GM12878 (cell line): ENCODE measurements around the gene CTSW. TPM values are rescaled to one million over a fixed set of nuclear protein-coding genes. Genes with fewer than 3 reads are reported as not detected.

Source experiments
- BHLHE40 ChIP-seq, 2 experiments: fragments of 450-650 bp in 1 of 2; IDR thresholded peaks; 2 replicates each; pipeline ENCODE4 v1.6.1; 2011 to 2017; ENCODE audit warnings: low read depth in 2 of 2, borderline replicate concordance in 1 of 2, improper control_type of control experiment in 1 of 2, low read length in 1 of 2, mild to moderate bottlenecking in 1 of 2
- CBFB ChIP-seq: IDR thresholded peaks from 2 replicates; pipeline ENCODE4 v1.6.1; 2016; ENCODE audit warnings: antibody characterized with exemption, low read depth
- EGR1 ChIP-seq, 2 experiments: IDR thresholded peaks; 1 replicate in 1 of 2; 2 replicates in 1 of 2; pipeline ENCODE4 v1.6.1; 2011 to 2012; ENCODE audit warnings: low read depth in 2 of 2, low read length in 2 of 2, borderline replicate concordance in 1 of 2, mild to moderate bottlenecking in 1 of 2, moderate library complexity in 1 of 2
- EP300 ChIP-seq, 2 experiments: fragments of 150-350 bp in 1 of 2; IDR thresholded peaks; 2 replicates each; pipeline ENCODE4 v1.6.1; 2011 to 2012; ENCODE audit warnings: low read depth in 2 of 2, low read length in 2 of 2, borderline replicate concordance in 1 of 2, improper control_type of control experiment in 1 of 2, inconsistent platforms in 1 of 2; ENCODE audit not compliant: control insufficient read depth in 1 of 2
- POLR2A ChIP-seq: IDR thresholded peaks from 2 replicates; pipeline ENCODE4 v1.6.1; 2011; ENCODE audit warnings: low read depth, mild to moderate bottlenecking, low read length
- POLR2AphosphoS5 ChIP-seq: IDR thresholded peaks from 2 replicates; pipeline ENCODE4 v1.6.1; 2011; ENCODE audit warnings: mild to moderate bottlenecking, low read length, inconsistent platforms
- POU2F2 ChIP-seq: IDR thresholded peaks from 3 replicates; pipeline ENCODE4 v1.6.1; 2011; ENCODE audit warnings: low read depth, mild to moderate bottlenecking, low read length, borderline replicate concordance
- PRDM15 ChIP-seq: fragments of 450-650 bp; formaldehyde crosslinking; IDR thresholded peaks from 2 replicates; pipeline ENCODE4 v1.4.0; 2020; ENCODE audit warnings: mild to moderate bottlenecking, moderate library complexity
- RAD51 ChIP-seq: fragments of 450-650 bp; IDR thresholded peaks from 2 replicates; pipeline ENCODE4 v1.6.1; 2016; ENCODE audit warnings: moderate library complexity, mild to moderate bottlenecking, inconsistent platforms
- RBBP5 ChIP-seq: fragments of 200-600 bp; sonication (generic); conservative IDR thresholded peaks from 2 replicates; pipeline ENCODE4 v1.6.1; 2016
- RFX5 ChIP-seq: IDR thresholded peaks from 2 replicates; pipeline ENCODE4 v1.6.1; 2011; ENCODE audit warnings: low read depth, low read length, improper control_type of control experiment
- SIX5 ChIP-seq: IDR thresholded peaks from 2 replicates; pipeline ENCODE4 v1.6.1; 2011; ENCODE audit warnings: mild to moderate bottlenecking, low read depth, low read length, moderate library complexity; ENCODE audit not compliant: severe bottlenecking
- SMC3 ChIP-seq: IDR thresholded peaks from 2 replicates; pipeline ENCODE4 v1.6.1; 2011; ENCODE audit warnings: low read length, improper control_type of control experiment, borderline replicate concordance
- SUPT20H ChIP-seq: IDR thresholded peaks from 2 replicates; pipeline ENCODE4 v1.6.1; 2011; ENCODE audit warnings: low read depth, mild to moderate bottlenecking, low read length, moderate library complexity, borderline replicate concordance; ENCODE audit not compliant: control insufficient read depth
- ZNF592 ChIP-seq: fragments of 450-650 bp; IDR thresholded peaks from 2 replicates; pipeline ENCODE4 v1.6.1; 2017; ENCODE audit warnings: mild to moderate bottlenecking, moderate library complexity
- polyA plus RNA-seq, 11 experiments: library from polyadenylated mRNA; depleted of rRNA in 4 of 11; unstranded in 6 of 11; stranded (reverse) in 5 of 11; fragments of >200 nt; fragmentation: Nextera tagmentation in 4 of 11; fragmentation: Illumina TruSeq in 1 of 11; extraction: Ambion mirVana in 4 of 11; extraction: Trizol in 1 of 11; gene quantifications; 1 replicate in 1 of 11; 2 replicates in 10 of 11; pipeline versions ENCODE4 v1.2.1 to v1.2.3, GENCODE V29; 2011 to 2016; ENCODE audit warnings: inconsistent platforms in 2 of 11, missing spikeins in 2 of 11, low read depth in 1 of 11
- total RNA-seq, 4 experiments: library from RNA; depleted of rRNA in 3 of 4; stranded (reverse); fragments of >200 nt in 3 of 4; fragmentation: Illumina TruSeq in 1 of 4; extraction: Trizol in 1 of 4; gene quantifications; 2 replicates each; pipeline versions ENCODE4 v1.2.1 to v1.2.3, GENCODE V29; 2013 to 2021
- TF ChIP-seq, protein P1 (sequence below): fragments of 450-650 bp; IDR thresholded peaks from 2 replicates; pipeline ENCODE4 v1.6.1; 2016; ENCODE audit warnings: mild to moderate bottlenecking, moderate library complexity, borderline replicate concordance

Gene CTSW
- total and polyA plus RNA-seq, 10 of the 15 experiments (the other 5 are each of a cell fraction or from before 2014, with no cell fraction given): 0.53 to 12.0 (median 1.7) TPM

GRCh38 chr11:65868076-65868667, 11.5 kb upstream of the CTSW start (continued):
- TF ChIP-seq EGR1 (IDR thresholded peaks at IDR 0.05; ENCODE audit: borderline replicate concordance in 1 of 2, low read depth in 2 of 2, low read length in 2 of 2) (no peak), POLR2AphosphoS5 (0 out of 2 replicates have a peak, but pooled peaks have one; percentile 25), RBBP5 (no peak), BHLHE40 (IDR thresholded peaks at IDR 0.05; ENCODE audit: borderline replicate concordance in 1 of 2, low read depth in 2 of 2, low read length in 1 of 2) (no peak), SIX5 (peak; percentile 80), PRDM15 (CRISPR knock-in tag) (no peak), SMC3 (no peak), EP300 (IDR thresholded peaks at IDR 0.05; ENCODE audit: borderline replicate concordance in 1 of 2, control insufficient read depth in 1 of 2, low read depth in 2 of 2, low read length in 2 of 2) (no peak), POU2F2 (no peak), SUPT20H (no peak), RFX5 (no peak), RAD51 (no peak), ZNF592 (no peak), CBFB (no peak), POLR2A (peak; percentile 82)
- TF ChIP-seq, protein P1, sequence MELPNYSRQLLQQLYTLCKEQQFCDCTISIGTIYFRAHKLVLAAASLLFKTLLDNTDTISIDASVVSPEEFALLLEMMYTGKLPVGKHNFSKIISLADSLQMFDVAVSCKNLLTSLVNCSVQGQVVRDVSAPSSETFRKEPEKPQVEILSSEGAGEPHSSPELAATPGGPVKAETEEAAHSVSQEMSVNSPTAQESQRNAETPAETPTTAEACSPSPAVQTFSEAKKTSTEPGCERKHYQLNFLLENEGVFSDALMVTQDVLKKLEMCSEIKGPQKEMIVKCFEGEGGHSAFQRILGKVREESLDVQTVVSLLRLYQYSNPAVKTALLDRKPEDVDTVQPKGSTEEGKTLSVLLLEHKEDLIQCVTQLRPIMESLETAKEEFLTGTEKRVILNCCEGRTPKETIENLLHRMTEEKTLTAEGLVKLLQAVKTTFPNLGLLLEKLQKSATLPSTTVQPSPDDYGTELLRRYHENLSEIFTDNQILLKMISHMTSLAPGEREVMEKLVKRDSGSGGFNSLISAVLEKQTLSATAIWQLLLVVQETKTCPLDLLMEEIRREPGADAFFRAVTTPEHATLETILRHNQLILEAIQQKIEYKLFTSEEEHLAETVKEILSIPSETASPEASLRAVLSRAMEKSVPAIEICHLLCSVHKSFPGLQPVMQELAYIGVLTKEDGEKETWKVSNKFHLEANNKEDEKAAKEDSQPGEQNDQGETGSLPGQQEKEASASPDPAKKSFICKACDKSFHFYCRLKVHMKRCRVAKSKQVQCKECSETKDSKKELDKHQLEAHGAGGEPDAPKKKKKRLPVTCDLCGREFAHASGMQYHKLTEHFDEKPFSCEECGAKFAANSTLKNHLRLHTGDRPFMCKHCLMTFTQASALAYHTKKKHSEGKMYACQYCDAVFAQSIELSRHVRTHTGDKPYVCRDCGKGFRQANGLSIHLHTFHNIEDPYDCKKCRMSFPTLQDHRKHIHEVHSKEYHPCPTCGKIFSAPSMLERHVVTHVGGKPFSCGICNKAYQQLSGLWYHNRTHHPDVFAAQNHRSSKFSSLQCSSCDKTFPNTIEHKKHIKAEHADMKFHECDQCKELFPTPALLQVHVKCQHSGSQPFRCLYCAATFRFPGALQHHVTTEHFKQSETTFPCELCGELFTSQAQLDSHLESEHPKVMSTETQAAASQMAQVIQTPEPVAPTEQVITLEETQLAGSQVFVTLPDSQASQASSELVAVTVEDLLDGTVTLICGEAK: no peak
